Prostate gland (tissue), 2 donors: ENCODE data around the gene UHRF2. TPM values are rescaled to one million over a fixed set of nuclear protein-coding genes. Genes with fewer than 3 reads are reported as not detected.
"Not testable (repeated sequence)": the region's sequence is repeated elsewhere in the genome, so short reads cannot be mapped to it uniquely, and the experiment has no call there.

Source experiments
- DNase-seq: peaks from one replicate; pipeline ENCODE4 v3.0.0-alpha.2; 2019; ENCODE audit warnings: low spot score
- H3K27ac ChIP-seq, 2 donors: fragments of 200-600 bp; sonication (generic); 2 replicates each; pipeline ENCODE4 v1.5.1; 2017 to 2019
- H3K27me3 ChIP-seq: fragments of 200-600 bp; sonication (generic); replicated peaks from 2 replicates; pipeline ENCODE4 v1.5.1; 2019; ENCODE audit not compliant: insufficient read depth
- H3K36me3 ChIP-seq, 2 donors: fragments of 200-600 bp; sonication (generic); 1 replicate in 1 of 2; 2 replicates in 1 of 2; pipeline versions ENCODE4 v1.5.1 to v1.8.1; 2017 to 2019
- H3K4me1 ChIP-seq: fragments of 200-600 bp; sonication (generic); replicated peaks from 2 replicates; pipeline ENCODE4 v1.5.1; 2019
- H3K4me3 ChIP-seq, 2 donors: fragments of 200-600 bp; sonication (generic); 2 replicates each; pipeline ENCODE4 v1.5.1; 2017 to 2019
- H3K9me3 ChIP-seq: fragments of 200-600 bp; sonication (generic); 2 replicates; pipeline ENCODE4 v1.5.1; 2017
- CTCF ChIP-seq, 4 experiments: fragments of 200-600 bp in 2 of 4; fragments of 450-650 bp in 2 of 4; sonication (generic) in 2 of 4; IDR thresholded peaks; 1 replicate in 3 of 4; 2 replicates in 1 of 4; pipeline ENCODE4 v1.5.1; 2016 to 2019; ENCODE audit warnings: antibody characterized with exemption in 4 of 4, mild to moderate bottlenecking in 2 of 4, moderate library complexity in 2 of 4
- POLR2A ChIP-seq: fragments of 450-650 bp; IDR thresholded peaks from one replicate; pipeline ENCODE4 v1.6.1; 2016; ENCODE audit warnings: antibody characterized with exemption, mild to moderate bottlenecking
- POLR2AphosphoS5 ChIP-seq: sonication (generic); formaldehyde crosslinking; IDR thresholded peaks from one replicate; pipeline ENCODE4 v1.6.1; 2017; ENCODE audit warnings: antibody characterized with exemption
- WGBS: methylation state at CpG from one replicate; pipeline ENCODE4 v1.1.5; 2018; 5-methylcytosine and 5-hydroxymethylcytosine counted together
- intact Hi-C: fragments of 100-400 bp; cut with DNase I; formaldehyde crosslinking; loops from one replicate; pipeline ENCODE4 v1.14.2; 2022
- total RNA-seq, 2 donors: library from RNA; depleted of rRNA; stranded (reverse); fragments of >200 nt; gene quantifications; one replicate each; pipeline ENCODE4 v1.1.0, GENCODE V29; 2016

UHRF2 gene
- total RNA-seq, 2 donors from 2014 or later, result 41.9 to 52.1 TPM

GRCh38 chr9:6449086-6449485 is 36.1 kb downstream of the UHRF2 start:
- 78% methylated on average over 1 of the region's 1 CpG for WGBS
- H3K27me3 ChIP-seq, result no peaks in the 10 kb centered on the region
- no peak for DNase-seq
- no peak for TF ChIP-seq CTCF (IDR thresholded peaks at IDR 0.05)
- no peak for TF ChIP-seq POLR2AphosphoS5
- no peak for TF ChIP-seq POLR2A
- peak overlapping the region in 1 of 2 donors; percentile 5 for H3K27ac ChIP-seq
- intact Hi-C loops, result no loop called here
- H3K4me3 ChIP-seq, result no peak overlapping the region
- no peaks in the 10 kb centered on the region for H3K9me3 ChIP-seq
- peaks cover 11% of the 10 kb centered on the region for H3K4me1 ChIP-seq
- no peaks in the 10 kb centered on the region for H3K36me3 ChIP-seq

GRCh38 chr9:6449645-6450044 is 36.6 kb downstream of the UHRF2 start:
- DNase-seq, result no peak
- H3K36me3 ChIP-seq, result no peaks in the 10 kb centered on the region
- H3K9me3 ChIP-seq, result no peaks in the 10 kb centered on the region
- no peak overlapping the region for H3K27ac ChIP-seq
- no peak overlapping the region for H3K4me3 ChIP-seq
- H3K4me1 ChIP-seq, result peaks cover 11% of the 10 kb centered on the region
- TF ChIP-seq POLR2A, result no peak
- intact Hi-C loops, result no loop called here
- no peaks in the 10 kb centered on the region for H3K27me3 ChIP-seq

GRCh38 chr9:6450641-6451375 is 37.8 kb downstream of the UHRF2 start:
- H3K4me3 ChIP-seq, result no peak overlapping the region
- TF ChIP-seq POLR2AphosphoS5 (no peak), CTCF (IDR thresholded peaks at IDR 0.05) (no peak), POLR2A (no peak)
- no peak overlapping the region for H3K27ac ChIP-seq
- no peaks in the 10 kb centered on the region for H3K36me3 ChIP-seq
- WGBS, result 68% methylated on average over 5 of the region's 5 CpGs
- DNase-seq, result no peak
- no peaks in the 10 kb centered on the region for H3K27me3 ChIP-seq
- H3K9me3 ChIP-seq, result no peaks in the 10 kb centered on the region
- H3K4me1 ChIP-seq, result peaks cover 11% of the 10 kb centered on the region
- intact Hi-C loops, result no loop called here

- H3K36me3 ChIP-seq, H3K9me3 ChIP-seq, H3K4me1 ChIP-seq, H3K4me3 ChIP-seq, intact Hi-C loops, H3K27me3 ChIP-seq, DNase-seq, H3K27ac ChIP-seq: not testable (repeated sequence)
- WGBS, result 99% methylated on average over 4 of the region's 4 CpGs
Observed at GRCh38 chr9:6455292-6455691, 42.3 kb downstream of the UHRF2 start.

- H3K4me3 ChIP-seq, H3K4me1 ChIP-seq, H3K9me3 ChIP-seq, H3K36me3 ChIP-seq, intact Hi-C loops, H3K27me3 ChIP-seq, DNase-seq, H3K27ac ChIP-seq: not testable (repeated sequence)
- WGBS, result 94% methylated on average over 4 of the region's 4 CpGs
Observed at GRCh38 chr9:6458704-6459103, 45.7 kb downstream of the UHRF2 start.

- no peak for DNase-seq
- intact Hi-C loops, result no loop called here
- 91% methylated on average over 5 of the region's 5 CpGs for WGBS
- Histone ChIP-seq H3K27ac (no peak overlapping the region), H3K36me3 (no peaks in the 10 kb centered on the region), H3K27me3 (no peaks in the 10 kb centered on the region), H3K9me3 (no peaks in the 10 kb centered on the region), H3K4me1 (no peaks in the 10 kb centered on the region), H3K4me3 (no peak overlapping the region)
- TF ChIP-seq POLR2A, result no peak
- TF ChIP-seq POLR2AphosphoS5, result no peak
- TF ChIP-seq CTCF (IDR thresholded peaks at IDR 0.05), result no peak
Observed at GRCh38 chr9:6459718-6460117, 46.7 kb downstream of the UHRF2 start.
